ENCODE results near the gene ATP11B. TPM values are rescaled to one million over a fixed set of nuclear protein-coding genes. Genes with fewer than 3 reads are reported as not detected.

ATP11B gene
- total RNA-seq, 1 donor from 2014 or later: 97.5 TPM

- Mint-ChIP-seq H3K36me3 (ENCODE audit: low read depth) (peaks cover 18% of the 10 kb centered on the region), H3K4me1 (ENCODE audit: low read depth) (peaks cover 22% of the 10 kb centered on the region), H3K9me3 (peaks cover 4% of the 10 kb centered on the region), H3K27me3 (ENCODE audit: low read depth) (no peaks in the 10 kb centered on the region), H3K4me3 (ENCODE audit: low read depth) (no peak overlapping the region), H3K27ac (no peak overlapping the region)
- intact Hi-C loops (cut with micrococcal nuclease): no loop called here
- DNase-seq (ENCODE audit: low spot score): no peak
Measured at GRCh38 chr3:182935803-182936202, 142.5 kb downstream of the ATP11B start.

DNA sequence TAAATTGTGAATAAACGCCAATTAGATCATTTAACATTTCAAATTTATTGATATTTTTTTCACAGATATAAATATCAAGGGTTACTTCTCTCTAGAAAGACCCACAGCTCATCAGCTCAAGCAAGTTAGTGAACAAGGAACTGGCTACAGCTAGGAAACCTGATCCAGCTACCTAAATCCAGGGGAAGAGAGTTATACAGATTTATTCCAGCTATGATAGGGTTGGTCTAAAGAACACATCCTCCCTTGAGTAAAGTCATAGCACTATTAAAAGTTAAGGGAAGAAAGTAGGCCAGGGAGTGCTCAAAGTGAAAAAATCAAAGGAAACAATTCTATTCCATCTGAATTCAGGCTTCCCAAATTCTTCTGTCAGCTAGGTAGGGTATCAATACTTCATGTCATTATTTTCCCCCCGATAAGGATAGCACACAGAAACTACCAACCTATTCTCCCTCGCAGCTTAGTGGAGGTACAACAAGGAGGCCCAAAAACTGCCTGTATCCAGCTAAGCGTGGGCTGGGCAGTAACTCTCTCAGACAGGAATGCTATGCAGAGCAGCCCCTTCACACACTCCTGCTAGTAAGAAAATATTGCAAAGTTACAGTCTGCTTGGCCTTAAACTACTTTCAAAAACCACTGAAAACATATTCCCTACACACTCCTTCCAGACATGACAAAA is 143.1 kb downstream of the ATP11B start:
- Mint-ChIP-seq H3K4me3 (ENCODE audit: low read depth) (no peak overlapping the region), H3K27ac (no peak overlapping the region), H3K27me3 (ENCODE audit: low read depth) (no peaks in the 10 kb centered on the region), H3K4me1 (ENCODE audit: low read depth) (peaks cover 23% of the 10 kb centered on the region), H3K9me3 (peaks cover 4% of the 10 kb centered on the region), H3K36me3 (ENCODE audit: low read depth) (peaks cover 15% of the 10 kb centered on the region)
- no peak for DNase-seq (ENCODE audit: low spot score)
- intact Hi-C loops (cut with micrococcal nuclease): no loop called here

GRCh38 chr3:182936918-182937285 is 143.6 kb downstream of the ATP11B start:
- Mint-ChIP-seq H3K27ac (no peak overlapping the region), H3K9me3 (peaks cover 4% of the 10 kb centered on the region), H3K4me3 (ENCODE audit: low read depth) (no peak overlapping the region), H3K4me1 (ENCODE audit: low read depth) (peaks cover 23% of the 10 kb centered on the region), H3K36me3 (ENCODE audit: low read depth) (peaks cover 12% of the 10 kb centered on the region), H3K27me3 (ENCODE audit: low read depth) (no peaks in the 10 kb centered on the region)
- DNase-seq (ENCODE audit: low spot score): no peak
- intact Hi-C loops (cut with micrococcal nuclease): no loop called here

- Mint-ChIP-seq H3K27ac (no peak overlapping the region), H3K4me3 (ENCODE audit: low read depth) (no peak overlapping the region), H3K9me3 (no peaks in the 10 kb centered on the region), H3K36me3 (ENCODE audit: low read depth) (peaks cover 11% of the 10 kb centered on the region), H3K4me1 (ENCODE audit: low read depth) (peaks cover 23% of the 10 kb centered on the region), H3K27me3 (ENCODE audit: low read depth) (no peaks in the 10 kb centered on the region)
- no peak for DNase-seq (ENCODE audit: low spot score)
- intact Hi-C loops (cut with micrococcal nuclease): no loop called here
Measured at GRCh38 chr3:182937293-182938051, 144.2 kb downstream of the ATP11B start.

DNA sequence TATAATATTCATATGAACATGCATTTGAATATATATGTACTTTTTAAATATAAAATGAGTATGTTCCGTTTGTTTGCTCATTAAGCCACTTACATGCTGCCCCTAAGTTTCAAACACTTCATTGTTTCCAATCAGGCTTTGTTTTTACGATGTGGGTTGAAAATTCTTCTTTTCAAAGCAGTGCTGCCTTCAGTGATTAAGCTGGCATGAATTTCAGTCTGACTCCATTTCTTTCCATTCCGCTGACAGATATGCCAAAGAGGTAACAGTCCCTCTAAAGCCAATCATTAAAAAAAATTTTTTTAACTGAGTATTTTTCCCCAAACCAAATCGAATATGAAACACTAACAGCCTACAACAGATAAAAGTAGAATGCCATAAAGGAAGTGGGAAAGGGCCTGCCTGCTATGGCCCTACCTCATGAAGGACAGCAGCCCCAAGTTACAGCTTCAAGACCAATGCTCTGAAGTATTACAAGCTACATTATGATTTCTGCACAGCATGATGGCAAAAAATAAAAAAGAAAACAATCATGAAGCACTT is 147.0 kb downstream of the ATP11B start:
- DNase-seq (ENCODE audit: low spot score): no peak
- Mint-ChIP-seq H3K27me3 (ENCODE audit: low read depth) (no peaks in the 10 kb centered on the region), H3K9me3 (no peaks in the 10 kb centered on the region), H3K36me3 (ENCODE audit: low read depth) (peaks cover 21% of the 10 kb centered on the region), H3K4me3 (ENCODE audit: low read depth) (no peak overlapping the region), H3K4me1 (ENCODE audit: low read depth) (peaks cover 21% of the 10 kb centered on the region), H3K27ac (no peak overlapping the region)
- intact Hi-C loops (cut with micrococcal nuclease): no loop called here

DNA sequence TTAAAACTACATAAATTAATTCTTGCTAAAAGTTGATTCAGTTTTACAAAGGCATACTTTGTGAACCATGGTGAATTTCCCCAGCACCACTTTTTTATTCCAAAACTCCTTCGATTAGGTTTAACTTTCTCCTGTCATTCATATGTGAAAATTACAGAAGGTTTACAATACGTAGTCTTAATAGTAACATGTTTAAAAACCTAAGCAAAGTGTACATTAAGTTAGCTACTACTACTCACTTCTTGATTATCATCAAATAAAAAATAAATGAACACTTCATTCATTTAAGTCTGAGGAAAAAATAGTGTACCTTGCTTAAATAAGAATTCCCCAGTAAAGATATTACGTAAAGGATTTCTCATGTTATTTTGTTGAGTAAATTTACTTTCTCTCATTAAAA is 148.4 kb downstream of the ATP11B start:
- H3K4me3 Mint-ChIP-seq (ENCODE audit: low read depth): no peak overlapping the region
- H3K4me1 Mint-ChIP-seq (ENCODE audit: low read depth): peaks cover 11% of the 10 kb centered on the region
- no peaks in the 10 kb centered on the region for H3K27me3 Mint-ChIP-seq (ENCODE audit: low read depth)
- no peak for DNase-seq (ENCODE audit: low spot score)
- no peak overlapping the region for H3K27ac Mint-ChIP-seq
- peaks cover 33% of the 10 kb centered on the region for H3K36me3 Mint-ChIP-seq (ENCODE audit: low read depth)
- H3K9me3 Mint-ChIP-seq: no peaks in the 10 kb centered on the region
- intact Hi-C loops (cut with micrococcal nuclease): no loop called here

- Mint-ChIP-seq H3K4me1 (ENCODE audit: low read depth) (peaks cover 2% of the 10 kb centered on the region), H3K27ac (no peak overlapping the region), H3K36me3 (ENCODE audit: low read depth) (peaks cover 54% of the 10 kb centered on the region), H3K27me3 (ENCODE audit: low read depth) (no peaks in the 10 kb centered on the region), H3K9me3 (no peaks in the 10 kb centered on the region), H3K4me3 (ENCODE audit: low read depth) (no peak overlapping the region)
- DNase-seq (ENCODE audit: low spot score): no peak
- intact Hi-C loops (cut with micrococcal nuclease): loop anchor here (5.0 kb wide), 1 partner anchor 36 kb away; no protein-coding TSS in a partner anchor
Measured at GRCh38 chr3:182947888-182948287, 154.6 kb downstream of the ATP11B start.

- no peaks in the 10 kb centered on the region for H3K9me3 Mint-ChIP-seq
- intact Hi-C loops (cut with micrococcal nuclease): loop anchor here (5.0 kb wide), 1 partner anchor 36 kb away; no protein-coding TSS in a partner anchor
- H3K27ac Mint-ChIP-seq: no peak overlapping the region
- H3K36me3 Mint-ChIP-seq (ENCODE audit: low read depth): peaks cover 56% of the 10 kb centered on the region
- H3K4me3 Mint-ChIP-seq (ENCODE audit: low read depth): no peak overlapping the region
- no peak for DNase-seq (ENCODE audit: low spot score)
- peaks cover 2% of the 10 kb centered on the region for H3K4me1 Mint-ChIP-seq (ENCODE audit: low read depth)
- H3K27me3 Mint-ChIP-seq (ENCODE audit: low read depth): no peaks in the 10 kb centered on the region
Measured at GRCh38 chr3:182948305-182948704, 155.0 kb downstream of the ATP11B start.

- H3K27ac Mint-ChIP-seq: no peak overlapping the region
- intact Hi-C loops (cut with micrococcal nuclease): loop anchor here (5.0 kb wide), 1 partner anchor 37 kb away; no protein-coding TSS in a partner anchor
- H3K36me3 Mint-ChIP-seq (ENCODE audit: low read depth): peaks cover 52% of the 10 kb centered on the region
Measured at GRCh38 chr3:182949688-182950087, 156.4 kb downstream of the ATP11B start.

DNA sequence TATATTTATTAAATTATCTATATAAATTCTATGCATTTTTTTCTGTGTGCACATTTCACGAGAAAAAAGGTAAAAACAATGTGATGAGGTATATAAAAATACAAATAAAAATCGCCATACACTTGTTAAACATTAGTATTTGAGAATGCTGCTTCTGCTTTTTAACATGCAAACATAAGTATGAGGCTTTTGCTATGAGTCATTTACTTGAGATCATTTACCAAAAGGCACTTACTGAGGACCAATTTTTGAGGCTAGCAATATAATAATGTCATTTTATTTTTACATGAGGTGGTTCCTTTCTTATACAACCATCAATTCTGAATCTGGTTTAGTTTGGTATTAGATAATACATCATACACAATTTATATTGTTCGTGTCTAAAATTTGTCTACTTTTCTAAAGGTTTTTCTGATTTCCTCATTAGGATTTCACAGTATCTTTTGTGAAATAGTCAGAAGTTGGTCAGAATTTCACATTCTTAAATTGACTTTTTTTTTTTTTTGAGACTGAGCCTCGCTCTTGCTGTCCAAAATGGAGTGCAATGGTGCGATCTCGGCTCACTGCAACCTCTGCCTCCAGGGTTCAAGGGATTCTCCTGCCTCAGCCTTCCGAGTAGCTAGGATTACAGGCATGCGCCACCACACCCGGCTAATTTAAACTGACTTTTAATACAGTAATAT is 161.4 kb downstream of the ATP11B start:
- no peaks in the 10 kb centered on the region for H3K9me3 Mint-ChIP-seq
- no peak overlapping the region for H3K4me3 Mint-ChIP-seq (ENCODE audit: low read depth)
- intact Hi-C loops (cut with micrococcal nuclease): no loop called here
- H3K36me3 Mint-ChIP-seq (ENCODE audit: low read depth): peaks cover 48% of the 10 kb centered on the region
- DNase-seq (ENCODE audit: low spot score): no peak
- no peaks in the 10 kb centered on the region for H3K27me3 Mint-ChIP-seq (ENCODE audit: low read depth)
- H3K27ac Mint-ChIP-seq: no peak overlapping the region
- peaks cover 7% of the 10 kb centered on the region for H3K4me1 Mint-ChIP-seq (ENCODE audit: low read depth)

More at GRCh38 chr3:182949688-182950087, 156.4 kb downstream of the ATP11B start:
- Mint-ChIP-seq H3K27me3 (ENCODE audit: low read depth) (no peaks in the 10 kb centered on the region), H3K9me3 (no peaks in the 10 kb centered on the region), H3K4me1 (ENCODE audit: low read depth) (peaks cover 3% of the 10 kb centered on the region), H3K4me3 (ENCODE audit: low read depth) (no peak overlapping the region)
- no peak for DNase-seq (ENCODE audit: low spot score)

DNA sequence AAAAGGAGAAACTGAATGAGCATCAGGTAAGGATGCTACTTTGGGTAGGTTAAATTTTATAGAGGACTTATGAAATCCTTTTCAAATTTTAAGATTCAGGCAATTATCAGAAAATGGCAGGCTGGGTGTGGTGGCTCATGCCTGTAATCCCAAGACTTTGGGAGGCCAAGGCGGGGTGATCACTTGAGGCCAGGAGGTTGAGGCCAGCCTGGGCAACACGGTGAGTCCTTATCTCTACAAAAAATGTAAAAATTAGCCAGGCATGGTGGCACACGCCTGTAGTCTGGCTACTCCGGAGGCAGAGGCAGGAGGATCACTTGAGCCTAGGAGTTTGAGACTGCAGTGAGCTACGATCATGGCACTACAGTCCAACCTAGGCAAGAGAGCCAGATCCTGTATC is 163.9 kb downstream of the ATP11B start:
- H3K27ac Mint-ChIP-seq: no peak overlapping the region

GRCh38 chr3:182957676-182958266 is 164.5 kb downstream of the ATP11B start:
- H3K27me3 Mint-ChIP-seq (ENCODE audit: low read depth): no peaks in the 10 kb centered on the region
- H3K36me3 Mint-ChIP-seq (ENCODE audit: low read depth): peaks cover 44% of the 10 kb centered on the region
- no peak overlapping the region for H3K27ac Mint-ChIP-seq
- intact Hi-C loops (cut with micrococcal nuclease): no loop called here
- peaks cover 11% of the 10 kb centered on the region for H3K4me1 Mint-ChIP-seq (ENCODE audit: low read depth)
- no peak for DNase-seq (ENCODE audit: low spot score)
- H3K9me3 Mint-ChIP-seq: no peaks in the 10 kb centered on the region
- no peak overlapping the region for H3K4me3 Mint-ChIP-seq (ENCODE audit: low read depth)

More for the DNA sequence above, 163.9 kb downstream of the ATP11B start:
- peaks cover 45% of the 10 kb centered on the region for H3K36me3 Mint-ChIP-seq (ENCODE audit: low read depth)
- intact Hi-C loops (cut with micrococcal nuclease): no loop called here
- H3K4me1 Mint-ChIP-seq (ENCODE audit: low read depth): peaks cover 9% of the 10 kb centered on the region
- H3K9me3 Mint-ChIP-seq: no peaks in the 10 kb centered on the region
- no peak for DNase-seq (ENCODE audit: low spot score)
- no peak overlapping the region for H3K4me3 Mint-ChIP-seq (ENCODE audit: low read depth)
- H3K27me3 Mint-ChIP-seq (ENCODE audit: low read depth): no peaks in the 10 kb centered on the region

All from activated T-helper 2 cell treated with anti-CD3 and anti-CD28 coated beads, Interferon-gamma antibody, Interleukin-2, Interleukin-4, amounts not matched to agents 10 μg/mL and 5 μg/mL and 100 μg/mL, durations not matched to agents 14 hours and 24 hours and 36 hours (primary cell).